Urothelium cell line (cell line): ENCODE measurements around the gene DIP2C.

ENCODE experiments used
- DNase-seq: peaks from one replicate; pipeline ENCODE4 v3.0.0; 2011; ENCODE audit warnings: low spot score, mixed read lengths
- FAIRE-seq: peaks from 2 replicates; lab custom pipeline; 2011; peaks lifted over from hg19 to GRCh38; lab: Jason Lieb, UNC

The DIP2C gene

GRCh38 chr10:389261-389790 is 300.1 kb downstream of the DIP2C start:
- FAIRE-seq = no peak
- no peak for DNase-seq

- DNase-seq = no peak
- no peak for FAIRE-seq
Observed at GRCh38 chr10:388661-389045, 300.8 kb downstream of the DIP2C start.

GRCh38 chr10:387909-388660 is 301.4 kb downstream of the DIP2C start:
- no peak for FAIRE-seq

GRCh38 chr10:387593-387891 is 301.9 kb downstream of the DIP2C start:
- DNase-seq (no peak), FAIRE-seq (no peak)

More at GRCh38 chr10:387909-388660, 301.4 kb downstream of the DIP2C start:
- no peak for DNase-seq

GRCh38 chr10:386771-387592 is 302.5 kb downstream of the DIP2C start:
- no peak for FAIRE-seq
- no peak for DNase-seq

- FAIRE-seq (no peak), DNase-seq (no peak)
Observed at GRCh38 chr10:385571-386300, 303.7 kb downstream of the DIP2C start.

GRCh38 chr10:384538-385305 is 304.7 kb downstream of the DIP2C start:
- FAIRE-seq = no peak
- DNase-seq = no peak

- FAIRE-seq (no peak), DNase-seq (no peak)
Observed at GRCh38 chr10:383519-383918, 305.9 kb downstream of the DIP2C start.

- DNase-seq = no peak
- FAIRE-seq = no peak
Observed at GRCh38 chr10:381805-382204, 307.7 kb downstream of the DIP2C start.

- DNase-seq (no peak), FAIRE-seq (no peak)
Observed at GRCh38 chr10:381346-381745, 308.1 kb downstream of the DIP2C start.

GRCh38 chr10:380313-380940 is 309.0 kb downstream of the DIP2C start:
- FAIRE-seq (no peak), DNase-seq (no peak)

- DNase-seq (no peak), FAIRE-seq (no peak)
Observed at GRCh38 chr10:378930-379704, 310.4 kb downstream of the DIP2C start.

- no peak for DNase-seq
- no peak for FAIRE-seq
Observed at GRCh38 chr10:378230-378929, 311.1 kb downstream of the DIP2C start.

GRCh38 chr10:377228-377627 is 312.2 kb downstream of the DIP2C start:
- FAIRE-seq (no peak), DNase-seq (no peak)

GRCh38 chr10:375815-376505 is 313.5 kb downstream of the DIP2C start:
- DNase-seq (no peak), FAIRE-seq (no peak)

- DNase-seq = no peak
- no peak for FAIRE-seq
Observed at GRCh38 chr10:374354-374753, 315.1 kb downstream of the DIP2C start.

GRCh38 chr10:373526-374309 is 315.8 kb downstream of the DIP2C start:
- FAIRE-seq (no peak), DNase-seq (no peak)
